K562 (cell line): ENCODE data around the gene CBX4. TPM values are rescaled to one million over a fixed set of nuclear protein-coding genes. Genes with fewer than 3 reads are reported as not detected.

Source experiments
- GTF2E2 ChIP-seq: fragments of 200-800 bp; sonication (Bioruptor generic); IDR thresholded peaks from 2 replicates; pipeline ENCODE4 v1.6.1; 2016; ENCODE audit warnings: missing genetic modification characterization, missing compliant biosample characterization
- HDAC1 ChIP-seq, 2 experiments: fragments of 450-650 bp; IDR thresholded peaks; 2 replicates each; pipeline ENCODE4 v1.6.1; 2016 to 2017; ENCODE audit warnings: inconsistent platforms in 1 of 2, mild to moderate bottlenecking in 1 of 2, moderate library complexity in 1 of 2
- NFE2 ChIP-seq: IDR thresholded peaks from 2 replicates; pipeline ENCODE4 v1.6.1; 2014; ENCODE audit warnings: antibody characterized with exemption, low read depth
- POLR2B ChIP-seq: fragments of 450-650 bp; IDR thresholded peaks from 2 replicates; pipeline ENCODE4 v1.6.1; 2018; ENCODE audit warnings: low read depth; ENCODE audit not compliant: partially characterized antibody
- PPARD ChIP-seq: fragments of 250-450 bp; sonication (Bioruptor Pico); IDR thresholded peaks from 2 replicates; pipeline ENCODE4 v1.8.0; 2022; ENCODE audit warnings: inconsistent platforms, mild to moderate bottlenecking, moderate library complexity
- SRF ChIP-seq, 2 experiments: fragments of 250-450, 450-650 bp in 1 of 2; sonication (Bioruptor Pico) in 1 of 2; sonication (generic) in 1 of 2; formaldehyde crosslinking; IDR thresholded peaks; 2 replicates each; pipeline versions ENCODE4 v1.5.0 to v1.5.1; 2020 to 2022; ENCODE audit warnings: mild to moderate bottlenecking in 1 of 2, missing genetic modification reagents in 1 of 2
- TBP ChIP-seq: optimal IDR thresholded peaks from 2 replicates; pipeline ENCODE3; 2011; ENCODE audit warnings: low read depth, low read length, improper control_type of control experiment
- TCF7 ChIP-seq: sonication (generic); IDR thresholded peaks from 2 replicates; pipeline ENCODE4 v1.6.1; 2016; ENCODE audit warnings: antibody characterized with exemption, borderline replicate concordance
- ZNF12 ChIP-seq: sonication (generic); formaldehyde crosslinking; IDR thresholded peaks from 2 replicates; pipeline ENCODE4 v1.4.0; 2020; ENCODE audit warnings: mild to moderate bottlenecking, missing genetic modification reagents
- ZNF217 ChIP-seq: sonication (generic); formaldehyde crosslinking; IDR thresholded peaks from 2 replicates; pipeline ENCODE4 v1.8.0; 2022; ENCODE audit warnings: mild to moderate bottlenecking, missing genetic modification reagents
- ZNF324 ChIP-seq: fragments of 250-450 bp; sonication (Bioruptor Pico); IDR thresholded peaks from 2 replicates; pipeline ENCODE4 v1.4.0; 2020; ENCODE audit warnings: mild to moderate bottlenecking
- ZNF384 ChIP-seq: IDR thresholded peaks from 2 replicates; pipeline ENCODE4 v1.6.1; 2012; ENCODE audit warnings: low read depth, low read length, improper control_type of control experiment
- ZNF77 ChIP-seq: fragments of 250-450 bp; sonication (Bioruptor Pico); IDR thresholded peaks from 2 replicates; pipeline ENCODE4 v1.5.0; 2020
- polyA plus RNA-seq, 8 experiments: library from polyadenylated mRNA; depleted of rRNA in 4 of 8; stranded (reverse) in 5 of 8; unstranded in 3 of 8; fragments of >200 nt; fragmentation: Nextera tagmentation in 2 of 8; fragmentation: Illumina TruSeq in 1 of 8; extraction: Ambion mirVana in 2 of 8; extraction: Trizol in 1 of 8; gene quantifications; 2 replicates each; pipeline versions ENCODE4 v1.2.1 to v1.2.3, GENCODE V29; 2011 to 2014; ENCODE audit warnings: inconsistent platforms in 1 of 8, missing spikeins in 1 of 8
- total RNA-seq, 7 experiments: library from RNA; depleted of rRNA in 6 of 7; stranded (reverse); fragments of >200 nt in 6 of 7; fragmentation: Illumina TruSeq in 2 of 7; extraction: Trizol in 2 of 7; gene quantifications; 2 replicates each; pipeline versions ENCODE4 v1.2.1 to v1.2.3, GENCODE V29; 2011 to 2021; ENCODE audit warnings: low replicate concordance in 1 of 7
- TF ChIP-seq, protein P1 (sequence below): fragments of 450-650 bp; IDR thresholded peaks from 2 replicates; pipeline ENCODE4 v1.6.1; 2016; ENCODE audit warnings: mild to moderate bottlenecking, moderate library complexity
- TF ChIP-seq, protein P2 (sequence below): sonication (generic); formaldehyde crosslinking; IDR thresholded peaks from 2 replicates; pipeline ENCODE4 v1.8.1; 2023; ENCODE audit warnings: mild to moderate bottlenecking, missing genetic modification reagents

Gene CBX4
- total and polyA plus RNA-seq, 9 of the 15 experiments (the other 6 are each of a cell fraction or from before 2014, with no cell fraction given) = 0.98 to 50.5 (median 10.0) TPM

DNA sequence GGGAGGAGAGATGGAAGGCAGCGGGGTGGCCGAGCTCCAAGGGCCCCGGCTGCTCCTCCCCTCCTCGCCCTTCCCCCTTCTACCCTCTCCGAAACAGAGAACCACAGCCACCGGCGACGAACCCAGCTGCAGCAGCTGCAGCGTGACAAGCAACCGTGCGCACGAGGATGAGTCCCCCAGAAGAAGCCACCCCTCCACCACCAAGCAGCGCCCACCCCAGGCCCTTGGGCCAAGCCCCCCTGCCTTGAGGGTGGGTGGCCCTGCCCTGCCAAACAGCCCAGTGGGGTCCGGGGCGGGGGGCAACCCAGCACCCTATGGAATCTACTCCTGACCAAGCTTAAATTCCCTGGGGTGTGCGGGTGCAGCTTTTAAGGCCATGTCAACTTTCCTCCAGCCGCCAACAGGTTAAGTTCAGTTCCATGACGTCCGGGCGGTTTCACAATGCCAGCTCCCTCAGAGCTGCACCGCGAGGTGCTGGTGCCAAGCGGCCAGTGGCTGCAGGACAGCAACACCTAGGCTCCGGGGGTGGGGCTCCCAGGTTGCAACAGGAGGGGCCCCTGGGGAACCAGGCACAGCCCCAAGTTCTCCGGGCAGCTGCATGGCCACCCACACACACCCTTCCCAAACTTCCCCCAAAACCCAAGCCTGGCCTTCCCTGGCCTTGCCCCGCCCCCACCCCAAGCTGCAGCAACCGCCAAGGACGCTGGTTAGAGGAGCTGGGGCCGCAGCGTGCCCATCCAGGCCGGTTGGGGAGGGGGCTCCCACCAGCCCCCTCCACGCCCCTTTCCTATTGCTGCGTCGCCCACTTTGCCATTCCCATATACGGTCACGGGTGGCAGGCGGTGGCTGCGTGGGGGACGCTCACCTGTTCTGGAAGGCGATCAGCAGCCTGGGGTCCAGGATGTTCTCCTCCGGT, 2.0 kb downstream of the CBX4 start (continued):
- TF ChIP-seq, protein P1, sequence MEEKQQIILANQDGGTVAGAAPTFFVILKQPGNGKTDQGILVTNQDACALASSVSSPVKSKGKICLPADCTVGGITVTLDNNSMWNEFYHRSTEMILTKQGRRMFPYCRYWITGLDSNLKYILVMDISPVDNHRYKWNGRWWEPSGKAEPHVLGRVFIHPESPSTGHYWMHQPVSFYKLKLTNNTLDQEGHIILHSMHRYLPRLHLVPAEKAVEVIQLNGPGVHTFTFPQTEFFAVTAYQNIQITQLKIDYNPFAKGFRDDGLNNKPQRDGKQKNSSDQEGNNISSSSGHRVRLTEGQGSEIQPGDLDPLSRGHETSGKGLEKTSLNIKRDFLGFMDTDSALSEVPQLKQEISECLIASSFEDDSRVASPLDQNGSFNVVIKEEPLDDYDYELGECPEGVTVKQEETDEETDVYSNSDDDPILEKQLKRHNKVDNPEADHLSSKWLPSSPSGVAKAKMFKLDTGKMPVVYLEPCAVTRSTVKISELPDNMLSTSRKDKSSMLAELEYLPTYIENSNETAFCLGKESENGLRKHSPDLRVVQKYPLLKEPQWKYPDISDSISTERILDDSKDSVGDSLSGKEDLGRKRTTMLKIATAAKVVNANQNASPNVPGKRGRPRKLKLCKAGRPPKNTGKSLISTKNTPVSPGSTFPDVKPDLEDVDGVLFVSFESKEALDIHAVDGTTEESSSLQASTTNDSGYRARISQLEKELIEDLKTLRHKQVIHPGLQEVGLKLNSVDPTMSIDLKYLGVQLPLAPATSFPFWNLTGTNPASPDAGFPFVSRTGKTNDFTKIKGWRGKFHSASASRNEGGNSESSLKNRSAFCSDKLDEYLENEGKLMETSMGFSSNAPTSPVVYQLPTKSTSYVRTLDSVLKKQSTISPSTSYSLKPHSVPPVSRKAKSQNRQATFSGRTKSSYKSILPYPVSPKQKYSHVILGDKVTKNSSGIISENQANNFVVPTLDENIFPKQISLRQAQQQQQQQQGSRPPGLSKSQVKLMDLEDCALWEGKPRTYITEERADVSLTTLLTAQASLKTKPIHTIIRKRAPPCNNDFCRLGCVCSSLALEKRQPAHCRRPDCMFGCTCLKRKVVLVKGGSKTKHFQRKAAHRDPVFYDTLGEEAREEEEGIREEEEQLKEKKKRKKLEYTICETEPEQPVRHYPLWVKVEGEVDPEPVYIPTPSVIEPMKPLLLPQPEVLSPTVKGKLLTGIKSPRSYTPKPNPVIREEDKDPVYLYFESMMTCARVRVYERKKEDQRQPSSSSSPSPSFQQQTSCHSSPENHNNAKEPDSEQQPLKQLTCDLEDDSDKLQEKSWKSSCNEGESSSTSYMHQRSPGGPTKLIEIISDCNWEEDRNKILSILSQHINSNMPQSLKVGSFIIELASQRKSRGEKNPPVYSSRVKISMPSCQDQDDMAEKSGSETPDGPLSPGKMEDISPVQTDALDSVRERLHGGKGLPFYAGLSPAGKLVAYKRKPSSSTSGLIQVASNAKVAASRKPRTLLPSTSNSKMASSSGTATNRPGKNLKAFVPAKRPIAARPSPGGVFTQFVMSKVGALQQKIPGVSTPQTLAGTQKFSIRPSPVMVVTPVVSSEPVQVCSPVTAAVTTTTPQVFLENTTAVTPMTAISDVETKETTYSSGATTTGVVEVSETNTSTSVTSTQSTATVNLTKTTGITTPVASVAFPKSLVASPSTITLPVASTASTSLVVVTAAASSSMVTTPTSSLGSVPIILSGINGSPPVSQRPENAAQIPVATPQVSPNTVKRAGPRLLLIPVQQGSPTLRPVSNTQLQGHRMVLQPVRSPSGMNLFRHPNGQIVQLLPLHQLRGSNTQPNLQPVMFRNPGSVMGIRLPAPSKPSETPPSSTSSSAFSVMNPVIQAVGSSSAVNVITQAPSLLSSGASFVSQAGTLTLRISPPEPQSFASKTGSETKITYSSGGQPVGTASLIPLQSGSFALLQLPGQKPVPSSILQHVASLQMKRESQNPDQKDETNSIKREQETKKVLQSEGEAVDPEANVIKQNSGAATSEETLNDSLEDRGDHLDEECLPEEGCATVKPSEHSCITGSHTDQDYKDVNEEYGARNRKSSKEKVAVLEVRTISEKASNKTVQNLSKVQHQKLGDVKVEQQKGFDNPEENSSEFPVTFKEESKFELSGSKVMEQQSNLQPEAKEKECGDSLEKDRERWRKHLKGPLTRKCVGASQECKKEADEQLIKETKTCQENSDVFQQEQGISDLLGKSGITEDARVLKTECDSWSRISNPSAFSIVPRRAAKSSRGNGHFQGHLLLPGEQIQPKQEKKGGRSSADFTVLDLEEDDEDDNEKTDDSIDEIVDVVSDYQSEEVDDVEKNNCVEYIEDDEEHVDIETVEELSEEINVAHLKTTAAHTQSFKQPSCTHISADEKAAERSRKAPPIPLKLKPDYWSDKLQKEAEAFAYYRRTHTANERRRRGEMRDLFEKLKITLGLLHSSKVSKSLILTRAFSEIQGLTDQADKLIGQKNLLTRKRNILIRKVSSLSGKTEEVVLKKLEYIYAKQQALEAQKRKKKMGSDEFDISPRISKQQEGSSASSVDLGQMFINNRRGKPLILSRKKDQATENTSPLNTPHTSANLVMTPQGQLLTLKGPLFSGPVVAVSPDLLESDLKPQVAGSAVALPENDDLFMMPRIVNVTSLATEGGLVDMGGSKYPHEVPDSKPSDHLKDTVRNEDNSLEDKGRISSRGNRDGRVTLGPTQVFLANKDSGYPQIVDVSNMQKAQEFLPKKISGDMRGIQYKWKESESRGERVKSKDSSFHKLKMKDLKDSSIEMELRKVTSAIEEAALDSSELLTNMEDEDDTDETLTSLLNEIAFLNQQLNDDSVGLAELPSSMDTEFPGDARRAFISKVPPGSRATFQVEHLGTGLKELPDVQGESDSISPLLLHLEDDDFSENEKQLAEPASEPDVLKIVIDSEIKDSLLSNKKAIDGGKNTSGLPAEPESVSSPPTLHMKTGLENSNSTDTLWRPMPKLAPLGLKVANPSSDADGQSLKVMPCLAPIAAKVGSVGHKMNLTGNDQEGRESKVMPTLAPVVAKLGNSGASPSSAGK = peak; percentile 74
- TF ChIP-seq ZNF384 (no peak), TBP (no peak), NFE2 (no peak), PPARD (CRISPR knock-in tag) (no peak), ZNF77 (CRISPR knock-in tag) (no peak), ZNF324 (CRISPR knock-in tag) (no peak), GTF2E2 (tag) (no peak), ZNF217 (CRISPR knock-in tag) (no peak), ZNF12 (CRISPR knock-in tag) (no peak), HDAC1 (IDR thresholded peaks at IDR 0.05) (no peak; a peak in 1 of 4 replicates), POLR2B (peak; percentile 22), TCF7 (no peak), SRF (CRISPR knock-in tag; IDR thresholded peaks at IDR 0.05) (no peak)
- TF ChIP-seq, protein P2, sequence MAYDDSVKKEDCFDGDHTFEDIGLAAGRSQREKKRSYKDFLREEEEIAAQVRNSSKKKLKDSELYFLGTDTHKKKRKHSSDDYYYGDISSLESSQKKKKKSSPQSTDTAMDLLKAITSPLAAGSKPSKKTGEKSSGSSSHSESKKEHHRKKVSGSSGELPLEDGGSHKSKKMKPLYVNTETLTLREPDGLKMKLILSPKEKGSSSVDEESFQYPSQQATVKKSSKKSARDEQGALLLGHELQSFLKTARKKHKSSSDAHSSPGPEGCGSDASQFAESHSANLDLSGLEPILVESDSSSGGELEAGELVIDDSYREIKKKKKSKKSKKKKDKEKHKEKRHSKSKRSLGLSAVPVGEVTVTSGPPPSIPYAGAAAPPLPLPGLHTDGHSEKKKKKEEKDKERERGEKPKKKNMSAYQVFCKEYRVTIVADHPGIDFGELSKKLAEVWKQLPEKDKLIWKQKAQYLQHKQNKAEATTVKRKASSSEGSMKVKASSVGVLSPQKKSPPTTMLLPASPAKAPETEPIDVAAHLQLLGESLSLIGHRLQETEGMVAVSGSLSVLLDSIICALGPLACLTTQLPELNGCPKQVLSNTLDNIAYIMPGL (CRISPR knock-in tag) = no peak; the same call in 1 of the 2 replicates
